ENCODE measurements around the gene PCCB.
"Not testable (repeated sequence)": the region's sequence is repeated elsewhere in the genome, so short reads cannot be mapped to it uniquely, and the experiment has no call there.

Gene PCCB

GRCh38 chr3:136262559-136262958, 12.4 kb downstream of the PCCB start:
- DNase-seq (ENCODE audit: low read depth in 2 of 2): no peak

DNA sequence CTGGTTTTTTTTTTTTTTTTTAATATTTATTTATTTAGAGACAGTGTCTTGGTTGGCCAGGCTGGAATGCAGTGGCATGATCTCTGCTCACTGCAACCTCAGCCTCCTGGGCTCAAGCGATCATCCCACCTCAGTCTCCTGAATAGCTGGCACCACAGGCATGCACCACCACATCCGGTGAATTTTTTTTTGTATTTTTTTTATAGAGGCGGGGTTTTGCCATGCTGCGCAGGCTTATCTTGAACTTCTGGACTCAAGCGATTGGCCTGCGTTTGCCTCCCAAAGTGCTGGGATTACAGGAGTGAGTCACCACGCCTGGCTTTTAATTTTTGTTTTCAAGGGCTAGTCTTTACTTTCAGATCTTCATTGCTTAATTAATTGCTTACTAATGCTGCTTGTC, 13.1 kb downstream of the PCCB start:
- DNase-seq (ENCODE audit: low read depth in 2 of 2): no peak

GRCh38 chr3:136266468-136267125, 16.5 kb downstream of the PCCB start:
- not testable (repeated sequence) for DNase-seq (ENCODE audit: low read depth in 2 of 2)

DNA sequence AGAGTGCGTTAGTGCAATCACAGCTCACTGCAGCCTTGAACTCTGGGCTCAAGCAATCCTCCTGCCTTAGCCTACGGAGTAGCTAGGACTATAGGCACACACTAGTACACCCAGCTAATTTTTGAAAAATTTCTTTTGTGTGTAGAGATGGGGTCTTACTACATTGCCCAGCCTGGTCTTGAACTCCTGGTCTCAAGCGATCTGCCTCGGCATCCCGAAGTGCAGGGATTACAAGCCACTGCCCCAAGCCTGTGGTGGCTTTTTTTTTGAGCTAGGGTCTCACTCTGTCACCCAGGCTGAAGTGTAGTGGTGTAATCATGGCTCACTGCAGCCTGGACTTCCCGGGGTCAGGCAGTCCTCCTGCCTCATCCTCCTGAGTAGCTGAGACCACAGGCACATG, 17.1 kb downstream of the PCCB start:
- DNase-seq (ENCODE audit: low read depth in 2 of 2): no peak

DNA sequence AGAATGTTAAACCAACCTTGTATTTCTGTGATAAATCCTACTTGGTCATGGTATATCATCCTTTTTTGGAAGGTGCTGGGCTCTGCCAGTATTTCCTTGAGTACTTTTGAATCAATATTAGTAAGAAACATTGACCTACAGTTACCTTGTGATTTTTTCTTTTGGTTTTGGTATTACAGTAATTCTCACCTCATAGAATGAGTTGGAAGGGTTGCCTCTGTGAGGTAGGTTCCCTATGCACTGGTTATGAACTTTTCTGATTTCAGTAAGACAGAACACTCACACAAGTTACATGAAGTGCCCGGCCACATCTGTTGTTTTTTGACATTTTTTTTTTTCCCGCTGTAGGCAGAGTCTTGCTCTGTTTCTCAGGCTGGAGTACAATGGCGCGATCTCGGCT, 20.0 kb downstream of the PCCB start:
- no peak for DNase-seq (ENCODE audit: low read depth in 2 of 2)

GRCh38 chr3:136271626-136272025, 21.5 kb downstream of the PCCB start:
- not testable (repeated sequence) for DNase-seq (ENCODE audit: low read depth in 2 of 2)

DNA sequence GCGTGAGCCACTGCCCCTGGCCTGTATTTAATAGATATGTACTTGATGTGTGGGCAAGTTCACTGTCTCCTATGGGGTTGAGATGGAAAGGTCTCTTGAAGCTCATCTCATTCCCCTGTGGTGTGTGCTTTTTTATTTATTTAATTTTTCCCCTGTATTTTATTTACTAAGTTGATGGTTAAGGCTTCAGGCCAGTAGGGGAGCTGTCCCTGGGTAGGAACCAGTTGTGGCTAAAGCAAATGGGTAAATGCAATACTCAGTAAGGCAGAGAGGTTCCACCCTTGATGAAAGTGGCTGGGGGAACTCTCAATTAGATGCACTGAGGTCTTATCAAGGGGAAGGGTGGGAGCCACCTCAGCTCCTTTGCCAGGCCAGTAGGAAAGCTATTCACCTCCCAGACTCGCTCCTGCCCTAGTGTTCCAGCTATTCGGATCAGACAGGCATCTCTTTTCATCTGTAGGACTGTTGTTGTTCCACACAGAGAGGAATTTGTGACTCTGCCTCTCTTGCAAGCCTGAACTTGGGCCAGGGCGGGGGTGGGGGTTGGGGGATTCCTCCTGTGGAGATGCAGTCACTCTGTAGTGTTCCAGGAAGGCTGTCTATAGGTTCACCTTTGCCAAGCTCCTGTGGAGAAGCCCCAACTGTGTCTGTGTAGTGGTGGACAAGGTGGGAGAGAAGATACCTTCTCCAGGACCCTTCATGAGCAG, 26.1 kb downstream of the PCCB start:
- no peak for DNase-seq (ENCODE audit: low read depth in 2 of 2)

DNA sequence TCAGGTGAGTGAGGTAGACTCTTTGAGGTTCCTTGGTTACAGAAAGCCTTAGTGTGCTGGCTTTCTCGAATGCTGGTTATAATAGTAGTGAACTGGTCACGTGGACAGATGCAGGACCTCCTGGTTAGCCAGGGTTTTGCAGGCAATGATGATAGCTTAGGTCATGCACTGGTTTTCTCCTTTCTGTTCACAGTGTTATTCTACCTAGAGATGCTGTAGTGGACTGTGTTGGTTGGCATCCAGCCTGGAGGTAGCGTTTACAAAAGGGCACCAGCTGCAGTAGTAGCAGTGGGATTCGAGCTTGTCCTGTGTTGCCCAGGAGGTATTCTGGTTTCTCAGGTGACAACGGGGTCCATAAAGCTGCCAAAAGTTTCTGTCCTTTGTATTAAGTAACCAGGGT, 27.0 kb downstream of the PCCB start:
- no peak for DNase-seq (ENCODE audit: low read depth in 2 of 2)

DNA sequence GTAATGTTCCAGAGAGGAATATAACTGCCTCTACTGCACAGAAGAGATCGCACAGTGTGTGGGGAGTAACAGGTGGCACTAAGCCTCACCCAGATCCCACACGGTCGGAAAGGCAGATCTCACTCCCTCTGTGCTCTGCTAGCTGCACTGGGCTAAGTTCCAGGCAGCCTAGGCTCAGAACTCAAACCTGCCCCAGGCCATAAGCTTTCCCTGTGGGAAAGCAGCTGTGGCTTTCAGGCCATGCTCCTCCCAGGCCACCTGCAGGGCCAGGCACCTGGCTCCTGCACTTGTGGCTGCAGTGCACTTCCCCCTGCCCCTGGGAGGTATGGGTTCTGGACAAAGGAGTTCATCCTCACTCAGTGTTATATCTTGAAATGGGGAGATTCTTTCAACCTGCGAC, 27.5 kb downstream of the PCCB start:
- DNase-seq (ENCODE audit: low read depth in 2 of 2): no peak

DNA sequence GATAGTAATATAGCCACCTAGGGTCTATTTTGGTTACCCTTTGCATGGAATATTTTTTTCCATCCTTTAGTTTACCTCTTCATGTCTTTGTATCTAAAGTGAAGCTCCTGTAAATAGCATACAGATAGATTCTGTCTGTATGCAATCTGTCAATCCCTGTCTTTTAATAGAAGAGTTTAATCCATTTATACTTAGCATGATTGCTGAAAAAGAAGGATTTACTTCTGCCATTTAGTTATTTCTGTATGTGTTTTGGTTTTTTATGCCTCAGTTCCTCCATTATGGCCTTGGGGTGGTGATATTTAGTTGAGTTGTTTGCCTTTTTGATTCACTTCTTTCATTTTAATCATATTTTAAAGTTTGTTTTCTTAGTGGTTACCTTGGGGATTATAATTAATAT, 29.0 kb downstream of the PCCB start:
- DNase-seq (ENCODE audit: low read depth in 2 of 2): no peak

GRCh38 chr3:136280961-136281360, 30.8 kb downstream of the PCCB start:
- no peak for DNase-seq (ENCODE audit: low read depth in 2 of 2)

DNA sequence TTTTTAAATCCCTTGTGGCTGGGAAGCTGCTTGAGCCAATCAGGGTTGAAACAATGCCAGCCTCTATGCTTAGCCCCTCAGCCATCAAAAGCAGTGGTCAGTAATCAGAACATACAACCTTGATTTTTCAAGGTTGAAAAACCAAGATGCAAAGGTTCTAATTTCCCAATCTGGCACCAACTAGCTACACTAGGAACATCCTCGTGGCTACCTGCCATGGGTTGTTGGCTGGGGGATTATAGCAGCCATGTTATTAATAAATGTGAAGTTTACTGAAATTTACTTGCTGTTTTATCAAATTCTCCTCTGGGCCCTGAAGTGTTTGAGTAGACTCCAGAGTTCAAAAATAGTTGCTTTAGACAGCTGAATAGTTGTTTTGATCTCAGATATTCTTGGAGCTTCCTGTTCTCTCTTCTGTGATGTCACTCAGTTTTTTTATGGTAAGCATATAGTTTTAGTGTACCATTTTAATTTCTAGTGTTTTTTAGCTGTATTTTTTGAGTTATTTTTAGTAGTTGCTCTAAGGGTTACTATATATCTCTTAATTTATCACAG, 31.9 kb downstream of the PCCB start:
- DNase-seq (ENCODE audit: low read depth in 2 of 2): no peak

GRCh38 chr3:136283627-136284026, 33.5 kb downstream of the PCCB start:
- no peak for DNase-seq (ENCODE audit: low read depth in 2 of 2)

DNA sequence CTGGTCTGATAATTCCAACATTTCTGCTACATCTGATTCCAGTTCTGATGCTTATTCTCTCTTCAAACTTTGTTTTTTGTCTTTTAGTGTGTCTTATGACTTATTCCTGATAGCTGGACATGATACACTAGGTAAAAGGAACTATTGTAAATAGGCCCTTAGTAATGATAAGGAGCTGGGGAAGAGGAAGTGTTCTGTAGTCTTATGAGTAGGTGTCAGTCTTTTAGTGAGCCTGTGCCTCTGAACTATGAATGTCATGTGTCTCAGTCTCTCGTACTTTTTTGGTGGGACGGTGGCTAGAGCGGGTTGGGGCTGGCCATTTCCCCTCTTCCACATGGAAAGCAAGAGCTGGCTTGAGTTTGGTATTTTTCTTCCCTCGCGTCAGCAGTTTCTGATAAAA, 41.2 kb downstream of the PCCB start:
- no peak for DNase-seq (ENCODE audit: low read depth in 2 of 2)

DNA sequence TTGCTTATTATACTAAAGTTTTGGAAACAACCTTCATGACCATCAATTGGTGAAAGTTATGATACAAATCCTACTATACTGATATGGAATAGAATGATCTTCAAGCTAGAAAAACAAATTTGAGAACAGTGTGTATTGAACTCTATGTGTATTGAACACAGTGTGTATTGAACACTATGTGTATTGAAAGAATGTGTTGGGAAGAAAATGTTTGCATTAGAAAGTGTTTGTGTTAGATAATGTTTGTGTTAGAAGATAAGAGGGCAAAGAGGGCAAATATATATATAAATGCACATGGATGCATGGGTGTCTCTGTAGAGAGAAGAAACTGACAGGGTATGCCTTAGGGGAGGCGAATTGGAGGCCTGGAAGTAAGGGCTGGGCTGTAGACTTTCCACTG, 42.4 kb downstream of the PCCB start:
- no peak for DNase-seq (ENCODE audit: low read depth in 2 of 2)

DNA sequence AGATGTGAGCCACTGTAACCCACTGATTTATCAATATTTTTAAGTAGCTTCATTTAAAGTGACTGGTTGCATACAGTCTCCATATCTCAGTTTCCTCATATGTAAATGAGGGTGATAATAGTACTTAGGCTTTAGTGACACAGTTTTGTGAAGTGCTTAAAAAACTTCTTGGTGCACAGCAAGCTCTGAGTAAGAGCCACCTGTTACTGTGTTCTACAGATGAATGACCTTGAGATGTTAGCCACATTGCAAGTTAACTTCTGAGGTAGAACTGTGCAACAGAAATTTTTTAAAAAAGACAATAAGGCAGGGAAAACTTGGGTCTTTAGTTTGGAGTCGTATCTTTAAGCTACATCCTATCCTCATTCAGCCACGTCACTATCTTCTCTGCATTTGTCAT, 43.1 kb downstream of the PCCB start:
- no peak for DNase-seq (ENCODE audit: low read depth in 2 of 2)

- no peak for DNase-seq (ENCODE audit: low read depth in 2 of 2)
Observed at GRCh38 chr3:136294176-136294575, 44.0 kb downstream of the PCCB start.

DNA sequence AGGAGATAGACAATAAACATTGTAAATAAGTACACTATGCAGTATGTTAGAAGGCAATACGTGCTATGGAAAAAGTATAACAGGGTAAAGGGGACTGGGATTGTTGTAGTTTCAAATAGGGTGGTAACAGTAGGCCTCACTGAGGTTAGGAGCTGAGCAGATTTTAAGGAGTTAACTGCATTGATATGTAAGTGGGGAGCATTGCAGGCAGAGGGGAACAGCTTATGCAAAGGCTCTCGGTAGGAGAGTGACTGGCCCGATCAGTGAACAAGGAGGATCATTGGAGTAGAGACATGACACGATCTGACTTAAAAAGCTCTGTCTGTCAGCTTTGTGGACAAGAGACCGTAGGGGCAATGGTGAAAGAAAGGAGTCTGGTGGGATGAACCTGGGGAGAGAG, 46.8 kb downstream of the PCCB start:
- no peak for DNase-seq (ENCODE audit: low read depth in 2 of 2)

GRCh38 chr3:136297826-136298225, 47.7 kb downstream of the PCCB start:
- DNase-seq (ENCODE audit: low read depth in 2 of 2): no peak

DNA sequence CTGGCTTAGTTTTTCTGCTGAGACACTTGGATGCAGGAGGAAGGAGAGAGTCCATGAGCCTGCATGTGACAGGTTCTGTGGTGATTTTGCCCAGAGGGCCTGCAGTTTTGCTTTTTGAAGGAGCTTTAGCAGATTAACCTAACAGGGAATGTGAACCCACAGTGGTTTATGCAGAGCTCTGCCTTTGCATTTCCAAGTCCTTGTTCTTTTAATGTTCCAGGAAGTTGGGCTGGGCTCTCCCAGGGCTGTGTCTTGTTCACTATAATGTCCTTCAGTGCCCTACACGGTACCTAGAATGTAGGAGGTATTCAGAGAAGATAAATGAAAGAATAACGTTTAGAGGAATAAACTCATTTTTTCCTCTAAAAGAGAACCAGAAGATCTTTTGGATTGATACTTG, 50.3 kb downstream of the PCCB start:
- DNase-seq (ENCODE audit: low read depth in 2 of 2): no peak

DNA sequence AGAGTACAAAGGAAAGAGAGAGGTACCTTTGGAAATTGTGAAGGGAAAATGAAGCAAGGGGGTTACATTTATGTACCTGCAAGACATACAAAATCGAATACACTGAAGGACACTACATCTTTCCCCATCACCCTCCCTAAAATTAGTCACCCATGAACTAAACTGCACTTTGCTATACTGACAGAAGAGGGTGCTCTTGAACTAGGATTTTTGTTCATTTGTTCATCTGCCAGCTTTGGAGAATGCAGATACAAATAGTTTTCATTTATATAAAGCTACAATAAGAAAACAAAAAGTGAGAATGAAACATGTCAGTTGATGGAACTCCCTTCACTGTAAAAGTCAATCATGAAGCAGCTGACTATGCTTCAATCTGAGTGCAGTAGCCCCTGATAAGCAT, 55.7 kb downstream of the PCCB start:
- DNase-seq (ENCODE audit: low read depth in 2 of 2): no peak

- DNase-seq (ENCODE audit: low read depth in 2 of 2): no peak
Observed at GRCh38 chr3:136311261-136311660, 61.1 kb downstream of the PCCB start.

GRCh38 chr3:136311968-136312367, 61.8 kb downstream of the PCCB start:
- DNase-seq (ENCODE audit: low read depth in 2 of 2): no peak

DNA sequence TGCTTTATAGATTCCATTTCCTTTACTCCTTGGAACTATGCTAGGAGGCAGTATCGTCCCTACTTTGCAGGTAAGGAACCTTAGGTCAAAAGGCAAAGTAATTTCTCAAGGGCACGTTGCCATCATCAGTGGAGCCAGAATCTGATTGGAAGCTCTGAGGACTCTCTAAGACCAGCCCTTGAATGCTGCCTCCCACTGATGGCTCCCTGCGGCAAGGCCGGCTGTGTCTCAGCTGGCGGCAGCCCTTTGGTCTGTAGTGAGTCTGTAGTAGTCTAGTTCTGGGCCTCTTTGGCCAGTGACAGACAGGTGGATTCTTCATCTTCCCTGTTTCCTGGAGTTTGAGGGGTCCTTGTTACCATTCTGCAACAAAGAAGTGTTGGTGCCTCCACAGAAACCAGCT, 76.2 kb downstream of the PCCB start:
- DNase-seq (ENCODE audit: low read depth in 2 of 2): no peak
